CD4-positive, alpha-beta T cell treated with Interleukin-6 for 4 hours (primary cell): ENCODE data around the gene RNF19B.
A peak's percentile ranks its signal among the peaks of the same experiment; 100 is the strongest.
"Not testable (repeated sequence)": the region's sequence is repeated elsewhere in the genome, so short reads cannot be mapped to it uniquely, and the experiment has no call there.

Experiments
- DNase-seq: peaks from one replicate; pipeline ENCODE4 v3.0.0-alpha.2; 2020; ENCODE audit warnings: mixed read lengths

The RNF19B gene

GRCh38 chr1:32991819-32992488, 27.3 kb upstream of the RNF19B start:
- DNase-seq = no peak

DNA sequence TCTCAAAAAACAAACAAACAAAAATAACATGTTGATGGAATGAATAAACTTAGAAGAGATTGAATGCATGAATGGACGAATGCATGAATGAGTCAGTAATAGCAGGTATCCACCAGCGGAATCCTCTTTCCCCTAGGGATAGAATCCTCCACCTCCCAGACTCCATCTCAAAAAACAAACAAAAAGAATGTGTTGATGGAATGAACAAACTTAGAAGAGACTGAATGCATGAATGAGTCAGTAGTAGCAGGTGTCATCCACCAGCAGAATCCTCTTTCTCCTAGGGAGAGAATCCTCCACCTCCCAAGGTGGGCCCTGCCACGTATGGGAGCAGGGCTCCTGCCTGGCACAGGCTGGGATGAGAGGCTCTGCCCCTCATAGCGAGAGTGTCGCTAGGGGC, 26.8 kb upstream of the RNF19B start:
- DNase-seq = no peak

DNA sequence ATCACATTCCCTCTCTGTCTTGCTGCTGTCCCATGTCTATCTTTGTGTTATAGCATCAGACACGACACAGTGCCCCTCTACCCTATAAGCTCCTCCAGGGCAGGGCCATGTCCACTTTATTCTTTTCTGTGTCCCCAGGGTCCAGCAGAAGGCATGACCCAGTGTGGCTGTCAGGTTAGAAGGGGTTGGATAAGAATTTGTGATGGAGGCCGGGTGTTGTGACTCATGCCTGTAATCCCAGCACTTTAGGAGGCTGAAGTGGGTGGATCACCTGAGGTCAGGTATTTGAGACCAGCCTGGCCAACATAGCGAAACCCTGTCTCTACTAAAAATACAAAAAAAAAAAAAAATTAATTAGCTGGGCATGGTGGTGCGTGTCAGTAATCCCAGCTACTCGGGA, 26.3 kb upstream of the RNF19B start:
- DNase-seq = no peak

DNA sequence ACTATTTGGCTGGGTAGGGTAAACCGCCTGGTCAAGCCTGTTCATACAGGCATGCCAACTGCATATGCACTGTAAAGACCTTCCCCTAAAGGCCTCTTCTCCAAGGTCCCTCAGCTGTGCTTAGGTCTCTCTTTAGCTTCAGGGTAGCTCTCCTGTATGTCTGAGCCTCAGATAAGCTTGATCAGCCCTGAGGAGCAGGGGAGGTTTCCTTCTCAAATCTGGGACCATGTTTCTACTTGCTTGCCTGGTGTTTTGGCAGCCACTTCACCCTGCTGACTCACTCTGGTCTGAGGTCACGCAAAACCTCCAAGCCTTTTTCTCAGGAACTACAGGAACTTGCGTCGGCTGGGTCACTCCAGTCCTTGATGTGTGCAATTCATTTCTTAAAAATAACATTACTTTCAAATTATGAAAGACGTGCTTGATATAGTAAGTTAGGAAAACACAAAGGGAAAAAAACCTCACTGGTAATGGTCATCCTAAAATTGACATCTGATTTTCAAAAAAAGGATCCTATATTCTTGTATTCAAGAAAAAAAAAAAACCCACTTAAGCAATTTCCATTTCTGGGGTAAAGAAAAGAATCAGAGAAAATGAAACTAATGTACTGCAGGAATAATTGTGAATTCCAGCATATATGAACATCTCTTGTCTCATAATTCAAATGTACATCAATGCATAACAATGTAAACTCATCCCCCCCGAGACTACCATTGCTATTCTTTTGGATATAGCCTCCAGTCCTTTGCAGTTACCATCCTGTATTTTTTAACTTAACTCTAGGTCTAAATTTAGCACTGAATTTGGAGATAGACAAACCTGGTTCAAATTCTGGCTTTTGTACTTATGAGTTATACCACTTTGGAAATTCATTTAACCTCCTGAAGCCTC, 24.8 kb upstream of the RNF19B start:
- DNase-seq = peak; percentile 47

DNA sequence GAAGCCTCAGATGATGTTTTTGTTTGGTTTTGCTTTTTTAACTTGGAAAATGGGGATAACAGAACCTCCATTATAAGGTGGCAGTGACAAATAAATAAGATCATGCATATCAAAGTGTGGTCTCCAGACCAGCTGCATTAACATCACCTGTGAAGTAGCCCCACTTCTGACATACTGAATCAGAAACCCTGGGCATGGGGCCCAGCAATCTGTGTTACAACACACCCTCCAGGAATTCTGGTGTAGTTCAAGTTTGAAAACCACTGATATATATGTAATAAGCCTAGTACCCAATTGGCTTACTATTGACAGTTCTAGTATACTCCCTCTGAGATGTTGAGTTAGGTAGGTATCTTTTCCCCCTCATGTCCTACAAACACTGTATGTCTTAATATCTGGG, 24.1 kb upstream of the RNF19B start:
- no peak for DNase-seq

- no peak for DNase-seq
Observed at GRCh38 chr1:32985226-32985625, 20.6 kb upstream of the RNF19B start.

GRCh38 chr1:32984455-32985171, 20.0 kb upstream of the RNF19B start:
- DNase-seq = peak; percentile 36

GRCh38 chr1:32984090-32984454, 19.5 kb upstream of the RNF19B start:
- DNase-seq = peak; percentile 9

GRCh38 chr1:32983020-32983419, 18.4 kb upstream of the RNF19B start:
- no peak for DNase-seq

DNA sequence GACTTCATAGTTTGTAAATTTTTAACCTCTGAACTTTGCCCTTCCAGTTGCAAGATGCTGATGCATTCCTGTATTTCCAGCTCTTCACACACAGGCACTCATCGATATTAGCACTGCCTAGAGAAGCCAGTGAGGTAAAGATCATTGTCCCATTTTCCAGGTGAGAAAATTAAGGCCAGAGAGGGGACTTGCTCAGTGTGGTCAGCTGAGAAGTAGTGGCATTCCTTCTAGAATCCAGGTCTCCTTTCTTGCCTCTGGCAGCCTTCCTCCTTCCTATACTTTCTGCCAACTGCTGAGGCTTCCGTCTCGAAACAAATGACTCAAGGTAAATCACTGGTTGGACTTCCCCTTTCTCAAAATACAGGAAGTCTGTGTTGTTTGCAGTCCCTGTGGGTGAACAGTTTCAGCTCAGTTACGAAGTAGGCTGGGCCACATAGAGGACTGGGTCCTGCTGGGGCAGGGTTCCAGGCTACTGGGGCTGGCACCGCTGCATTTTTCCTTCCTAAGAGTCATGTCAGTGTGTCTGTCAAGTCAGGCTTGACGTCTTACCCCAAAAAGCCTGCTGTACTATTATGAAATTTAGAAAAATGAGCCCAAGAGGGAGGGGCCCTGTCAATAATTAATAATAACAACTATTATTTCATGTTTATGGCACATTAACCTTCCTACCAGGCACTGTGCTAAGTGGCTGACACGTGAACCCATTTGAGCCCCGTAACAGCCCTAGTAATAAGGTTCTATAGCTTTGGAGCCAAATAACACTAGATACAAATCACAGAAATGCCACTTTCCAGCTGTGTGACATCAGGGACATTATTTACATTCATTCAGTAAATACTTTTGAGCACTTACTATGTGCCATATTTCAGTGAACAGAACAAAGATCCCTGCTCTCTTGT, 16.6 kb upstream of the RNF19B start:
- peak; percentile 72 for DNase-seq

GRCh38 chr1:32980080-32980479, 15.5 kb upstream of the RNF19B start:
- no peak for DNase-seq

DNA sequence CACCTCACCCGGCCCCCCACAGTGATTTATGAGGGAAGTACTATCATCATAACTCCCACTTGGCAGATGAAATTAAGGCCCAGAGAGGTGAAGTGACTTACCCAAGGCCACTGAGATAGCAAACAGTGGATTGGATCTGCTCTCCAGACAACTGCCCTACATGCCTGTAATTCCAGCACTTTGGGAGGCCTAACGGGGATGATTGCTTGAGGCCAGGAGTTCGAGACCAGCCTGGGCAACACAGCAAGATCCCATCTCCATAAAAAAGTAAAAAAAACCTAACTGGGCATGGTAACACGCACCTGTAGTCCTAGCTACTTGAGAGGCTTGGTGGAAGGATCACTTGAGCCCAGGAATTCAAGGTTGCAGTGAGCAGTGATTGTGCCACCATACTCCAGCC, 14.2 kb upstream of the RNF19B start:
- DNase-seq = no peak

DNA sequence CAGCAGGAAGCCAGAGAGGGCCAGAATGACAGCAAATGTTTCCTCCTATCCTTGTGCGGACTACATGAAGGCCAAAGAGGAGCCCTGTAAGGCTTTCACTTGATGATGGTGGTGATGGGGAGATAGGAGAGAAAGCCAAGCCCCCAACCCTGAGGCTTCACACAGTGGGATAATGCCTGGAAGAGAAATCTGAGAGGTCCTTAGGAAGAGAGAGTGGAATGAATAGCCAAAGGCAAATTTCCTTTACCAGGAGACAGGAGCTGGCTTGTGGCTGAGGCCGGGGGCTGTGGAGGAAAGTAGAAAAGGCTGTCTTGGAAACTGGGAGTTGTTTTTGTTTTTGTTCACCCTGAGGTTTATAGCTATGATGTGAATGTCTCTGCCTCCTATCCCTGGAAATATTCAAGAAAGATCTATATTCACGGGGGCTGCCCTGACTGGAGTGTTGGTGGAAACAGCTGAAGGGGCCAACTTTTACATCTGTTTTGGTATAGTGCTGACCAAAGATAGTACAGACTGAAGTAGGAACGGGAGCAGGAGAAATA, 13.0 kb upstream of the RNF19B start:
- DNase-seq = no peak

DNA sequence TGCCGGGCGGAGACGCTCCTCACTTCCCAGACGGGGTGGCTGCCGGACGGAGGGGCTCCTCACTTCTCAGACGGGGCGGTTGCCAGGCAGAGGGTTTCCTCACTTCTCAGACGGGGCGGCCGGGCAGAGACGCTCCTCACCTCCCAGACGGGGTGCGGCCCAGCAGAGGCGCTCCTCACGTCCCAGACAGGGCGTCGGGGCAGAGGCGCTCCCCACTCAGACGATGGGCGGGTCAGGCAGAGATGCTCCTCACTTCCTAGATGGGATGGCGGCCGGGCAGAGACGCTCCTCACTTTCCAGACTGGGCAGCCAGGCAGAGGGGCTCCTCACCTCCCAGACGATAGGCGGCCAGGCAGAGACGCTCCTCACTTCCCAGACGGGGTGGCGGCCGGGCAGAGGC, 10.4 kb upstream of the RNF19B start:
- not testable (repeated sequence) for DNase-seq

GRCh38 chr1:32973458-32973857, 8.8 kb upstream of the RNF19B start:
- DNase-seq = not testable (repeated sequence)

DNA sequence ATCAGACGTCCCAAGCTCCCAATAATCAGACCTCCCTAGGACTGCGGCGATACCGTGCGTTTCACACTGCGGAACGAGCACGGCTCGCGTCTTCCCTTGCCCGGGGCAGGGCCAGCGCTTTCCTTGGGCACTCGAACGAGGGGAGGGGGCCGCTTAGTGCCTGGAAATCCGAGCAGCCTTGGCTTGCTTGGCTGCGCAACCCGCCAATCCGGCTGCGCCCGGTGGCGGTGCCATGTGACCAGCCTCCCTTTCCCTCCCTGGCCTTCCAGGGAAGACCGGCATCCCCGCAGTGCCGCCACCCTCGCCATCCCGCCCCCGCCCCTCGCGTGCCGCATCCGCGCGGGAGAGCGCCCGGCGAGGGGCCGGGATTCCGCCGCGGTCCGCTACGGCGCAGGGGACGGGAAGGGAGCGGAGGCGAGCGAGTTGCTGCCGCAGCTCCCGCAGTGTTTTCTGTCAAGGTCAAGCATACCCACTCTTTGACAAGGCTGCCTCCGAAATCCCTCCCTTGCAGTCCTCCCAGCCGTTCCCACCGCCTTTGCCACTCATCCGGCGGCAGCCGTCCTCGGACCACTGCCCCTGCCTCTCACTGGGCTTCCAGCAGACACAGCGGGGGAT, 8.3 kb upstream of the RNF19B start:
- DNase-seq = peak; percentile 15

GRCh38 chr1:32971576-32971975, 7.0 kb upstream of the RNF19B start:
- no peak for DNase-seq

GRCh38 chr1:32971156-32971555, 6.5 kb upstream of the RNF19B start:
- no peak for DNase-seq

GRCh38 chr1:32969566-32969965, 5.0 kb upstream of the RNF19B start:
- DNase-seq = no peak

DNA sequence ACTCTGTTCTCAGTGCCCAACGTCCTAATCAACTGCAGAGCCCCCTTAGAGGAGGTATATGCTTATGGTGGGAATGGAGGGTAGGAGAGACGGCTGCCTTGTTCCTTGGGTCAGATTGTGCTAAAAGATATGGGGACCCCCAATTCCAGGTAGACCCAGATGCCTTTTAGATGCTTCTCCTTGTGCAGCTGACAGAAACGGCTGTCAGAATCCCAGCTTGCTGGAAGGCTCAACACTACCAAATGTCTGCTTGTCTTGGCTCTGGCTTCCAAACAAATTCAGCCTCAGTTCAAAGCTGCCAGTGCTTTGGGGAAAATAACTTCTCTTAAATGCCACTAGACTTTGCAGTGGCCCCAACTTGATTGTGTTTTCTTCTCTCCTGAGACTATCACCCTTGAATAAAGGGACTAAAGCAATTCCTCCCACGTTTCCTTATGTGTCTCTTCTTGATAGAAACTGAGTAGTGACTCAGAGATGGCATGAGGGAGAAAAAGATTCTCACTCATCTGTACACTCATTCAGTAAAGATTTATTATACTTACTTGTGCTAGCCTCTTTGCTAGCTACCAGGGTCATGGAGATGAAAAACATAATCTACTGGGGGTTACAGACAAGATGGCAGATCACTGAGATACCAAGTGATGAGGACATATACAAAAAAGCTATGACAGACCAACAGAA, 3.4 kb upstream of the RNF19B start:
- no peak for DNase-seq

DNA sequence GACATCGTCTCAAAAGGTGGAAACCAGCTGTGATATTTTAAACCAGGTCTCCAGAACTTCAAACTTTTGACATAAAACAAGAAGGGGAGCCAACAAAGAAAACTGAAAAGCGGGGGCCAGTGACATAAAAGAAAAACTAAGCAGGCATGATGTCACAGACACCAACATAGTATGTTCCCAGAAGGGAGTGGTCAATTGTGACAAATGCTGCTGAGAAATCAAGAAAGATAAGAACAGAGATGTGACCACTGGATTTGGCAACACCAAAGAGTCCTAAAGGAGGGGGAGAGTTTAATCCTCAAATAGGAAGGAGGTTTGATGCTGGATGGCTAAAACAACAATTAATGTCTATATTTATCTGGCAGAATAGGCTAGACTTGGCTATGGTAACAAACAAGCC, 2.3 kb upstream of the RNF19B start:
- DNase-seq = no peak
